Muscle layer of colon (tissue), 2 donors: ENCODE results near the gene UBAC1.
"Not testable (repeated sequence)": the region's sequence is repeated elsewhere in the genome, so short reads cannot be mapped to it uniquely, and the experiment has no call there.

ENCODE experiments used
- H3K27ac ChIP-seq: one replicate; pipeline ENCODE4 v1.7.0; 2013; ENCODE audit warnings: low read depth, mild to moderate bottlenecking, low read length, moderate library complexity
- H3K27me3 ChIP-seq, 2 donors: one replicate each; pipeline ENCODE4 v1.7.0; 2013; ENCODE audit warnings: low read length in 2 of 2, mild to moderate bottlenecking in 2 of 2; ENCODE audit not compliant: insufficient read depth in 2 of 2, control insufficient read depth in 1 of 2
- H3K36me3 ChIP-seq: one replicate; pipeline ENCODE4 v1.7.0; 2013; ENCODE audit warnings: mild to moderate bottlenecking, low read length; ENCODE audit not compliant: insufficient read depth
- H3K4me1 ChIP-seq: one replicate; pipeline ENCODE4 v1.7.0; 2013; ENCODE audit warnings: mild to moderate bottlenecking, low read length; ENCODE audit not compliant: insufficient read depth
- H3K4me3 ChIP-seq, 2 donors: one replicate each; pipeline ENCODE4 v1.7.0; 2013; ENCODE audit warnings: low read length in 2 of 2, low read depth in 1 of 2, mild to moderate bottlenecking in 1 of 2, moderate library complexity in 1 of 2
- H3K9ac ChIP-seq: one replicate; pipeline ENCODE4 v1.7.0; 2013; ENCODE audit warnings: low read length
- H3K9me3 ChIP-seq: one replicate; pipeline ENCODE4 v1.7.0; 2013; ENCODE audit warnings: mild to moderate bottlenecking, low read length
- donor health status: abdominal sarcoma.
- donor health status: Adenocarcinoma of cecum.

Gene UBAC1

DNA sequence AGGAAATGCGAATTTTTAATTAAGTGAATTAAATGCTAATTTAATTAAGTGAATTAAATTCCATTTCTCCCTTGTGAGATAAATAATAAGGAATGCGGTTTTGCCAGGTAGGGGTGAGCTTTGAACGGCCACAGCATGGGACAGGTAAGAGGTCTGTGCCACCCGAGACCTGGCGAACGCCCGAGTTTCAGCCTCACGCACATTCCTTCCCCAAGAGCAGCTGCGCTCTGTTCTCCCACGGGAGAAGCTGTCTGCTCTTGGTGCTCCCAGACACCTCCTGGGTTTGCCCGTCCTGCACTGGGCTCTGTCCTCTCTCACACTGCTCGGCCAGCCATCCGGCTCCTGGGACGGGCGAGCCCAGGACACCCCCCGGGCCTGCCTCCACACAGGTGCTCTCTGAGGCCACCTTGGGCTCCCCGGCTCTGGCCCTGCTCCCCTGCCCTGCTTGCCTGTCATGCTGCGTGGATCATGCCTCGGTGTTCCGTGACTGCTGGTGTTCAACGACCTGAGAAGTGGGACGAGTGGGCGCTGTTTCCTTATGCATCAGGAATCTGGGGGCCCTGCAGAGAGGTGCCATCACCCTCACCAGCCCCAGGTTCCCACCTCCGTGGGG is 40.1 kb downstream of the UBAC1 start:
- Histone ChIP-seq H3K27ac (no peak overlapping the region), H3K36me3 (peaks cover 6% of the 10 kb centered on the region), H3K4me1 (no peaks in the 10 kb centered on the region)

DNA sequence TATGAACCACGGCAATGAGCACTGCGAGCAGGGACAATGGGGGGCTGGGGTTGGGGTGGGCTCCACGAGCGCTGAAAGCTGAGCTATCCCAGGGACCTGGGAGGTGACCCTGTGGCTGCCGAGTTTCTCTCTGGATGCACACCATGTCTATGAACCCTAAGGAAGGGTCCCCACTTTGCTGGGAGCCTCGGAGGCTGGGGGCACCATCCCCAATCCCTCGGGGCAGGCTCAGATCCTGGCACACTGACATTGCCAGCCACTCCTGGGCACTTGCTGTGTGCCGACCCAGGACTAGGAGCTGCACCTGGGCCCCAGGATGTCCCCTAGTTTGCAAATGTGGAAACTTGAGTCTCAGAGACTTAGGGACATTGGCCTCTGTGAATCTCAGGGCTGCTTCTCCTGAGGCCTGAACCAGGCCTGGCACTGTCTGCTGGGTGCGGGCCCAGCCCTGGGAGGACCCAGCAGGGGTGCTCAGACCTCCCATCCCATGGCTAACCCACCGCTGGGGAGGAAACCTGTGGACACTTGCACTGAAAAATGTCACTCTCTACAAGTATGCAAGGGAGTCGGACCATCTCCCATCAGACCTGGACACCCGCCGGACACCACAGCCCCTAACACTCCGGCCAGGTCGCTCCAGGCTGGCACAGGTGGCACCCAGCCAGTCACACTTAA is 40.8 kb downstream of the UBAC1 start:
- H3K4me1 ChIP-seq = no peaks in the 10 kb centered on the region
- no peaks in the 10 kb centered on the region for H3K27me3 ChIP-seq
- H3K4me3 ChIP-seq = no peak overlapping the region
- H3K9me3 ChIP-seq = peaks cover 5% of the 10 kb centered on the region
- no peak overlapping the region for H3K27ac ChIP-seq
- peaks cover 13% of the 10 kb centered on the region for H3K36me3 ChIP-seq
- H3K9ac ChIP-seq = no peak overlapping the region

More for the DNA sequence above, 40.1 kb downstream of the UBAC1 start:
- Histone ChIP-seq H3K9me3 (peaks cover 5% of the 10 kb centered on the region), H3K9ac (no peak overlapping the region), H3K4me3 (no peak overlapping the region), H3K27me3 (no peaks in the 10 kb centered on the region)

DNA sequence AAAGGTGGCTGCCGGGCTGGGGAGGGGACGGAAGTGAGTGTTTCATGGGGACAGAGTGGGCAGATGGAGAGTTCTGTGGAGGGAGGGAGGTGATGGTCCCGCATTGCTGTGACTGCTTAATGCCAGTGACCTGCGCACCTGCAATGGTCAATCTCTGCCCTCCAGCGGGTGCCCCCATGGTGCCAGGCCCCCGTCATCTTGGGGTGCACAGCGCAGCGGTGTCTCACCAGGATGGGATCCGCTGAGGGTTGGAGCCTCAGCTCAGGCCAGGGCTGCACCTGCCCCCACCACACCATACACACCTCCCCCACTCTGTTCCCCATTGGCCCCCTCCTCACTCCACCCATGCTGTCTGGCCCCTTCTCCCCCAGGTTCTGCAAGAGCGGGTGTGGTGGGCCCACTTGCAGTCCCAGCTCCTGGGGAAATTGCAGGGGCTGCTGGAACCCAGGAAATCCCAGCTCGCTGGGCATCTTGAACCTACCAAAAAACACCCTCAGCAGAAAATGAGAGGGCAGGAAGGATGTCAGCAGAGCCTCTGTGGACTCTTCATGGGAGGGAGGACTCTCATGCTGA is 41.8 kb downstream of the UBAC1 start:
- Histone ChIP-seq H3K27ac (no peak overlapping the region), H3K36me3 (peaks cover 23% of the 10 kb centered on the region), H3K27me3 (no peaks in the 10 kb centered on the region), H3K9me3 (peaks cover 10% of the 10 kb centered on the region), H3K9ac (no peak overlapping the region), H3K4me1 (no peaks in the 10 kb centered on the region), H3K4me3 (no peak overlapping the region)

DNA sequence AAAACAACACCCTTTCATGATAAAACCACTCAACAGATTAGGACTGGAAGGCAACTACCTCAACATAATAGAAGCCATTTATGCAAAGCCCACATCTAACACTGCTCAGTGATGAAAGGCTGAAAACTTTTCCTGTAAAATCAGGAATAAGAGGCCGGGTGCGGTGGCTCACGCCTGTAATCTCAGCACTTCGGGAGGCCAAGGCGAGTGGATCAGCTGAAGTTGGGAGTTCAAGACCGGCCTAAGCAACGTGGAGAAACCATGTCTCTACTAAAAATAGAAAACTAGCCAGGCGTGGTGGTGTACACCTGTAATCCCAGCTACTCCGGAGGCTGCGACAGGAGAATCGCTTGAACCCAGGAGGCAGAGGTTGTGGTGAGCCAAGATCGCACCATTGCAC is 44.9 kb downstream of the UBAC1 start:
- Histone ChIP-seq H3K36me3 (peaks cover 37% of the 10 kb centered on the region), H3K4me3 (peak overlapping the region in 1 of 2 donors; percentile 17)

DNA sequence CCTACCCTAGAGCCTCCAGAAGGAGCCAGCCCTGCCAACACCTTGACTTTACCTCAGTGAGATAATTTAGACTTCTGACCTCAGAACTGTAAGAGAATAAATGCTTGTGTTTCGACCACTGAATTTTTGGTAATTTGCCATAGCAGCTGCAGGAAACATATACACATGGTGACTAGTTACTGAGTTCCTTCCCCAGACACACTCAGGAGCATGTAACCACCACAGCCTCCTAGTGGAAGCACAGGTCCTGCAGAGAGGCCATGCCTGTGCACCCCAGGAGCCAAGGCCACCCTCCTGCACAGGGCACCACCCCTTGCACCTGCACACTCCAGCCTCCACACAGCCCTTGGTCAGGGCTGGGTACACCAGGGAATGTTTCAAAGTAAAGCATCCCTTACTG is 46.3 kb downstream of the UBAC1 start:
- H3K36me3 ChIP-seq = peaks cover 45% of the 10 kb centered on the region
- H3K9ac ChIP-seq = no peak overlapping the region
- no peak overlapping the region for H3K4me3 ChIP-seq
- H3K27me3 ChIP-seq = no peaks in the 10 kb centered on the region
- no peaks in the 10 kb centered on the region for H3K4me1 ChIP-seq
- H3K27ac ChIP-seq = no peak overlapping the region
- peaks cover 10% of the 10 kb centered on the region for H3K9me3 ChIP-seq

More for the DNA sequence above, 44.9 kb downstream of the UBAC1 start:
- not testable (repeated sequence) for H3K9me3 ChIP-seq, H3K4me1 ChIP-seq, H3K27me3 ChIP-seq, H3K27ac ChIP-seq, H3K9ac ChIP-seq

DNA sequence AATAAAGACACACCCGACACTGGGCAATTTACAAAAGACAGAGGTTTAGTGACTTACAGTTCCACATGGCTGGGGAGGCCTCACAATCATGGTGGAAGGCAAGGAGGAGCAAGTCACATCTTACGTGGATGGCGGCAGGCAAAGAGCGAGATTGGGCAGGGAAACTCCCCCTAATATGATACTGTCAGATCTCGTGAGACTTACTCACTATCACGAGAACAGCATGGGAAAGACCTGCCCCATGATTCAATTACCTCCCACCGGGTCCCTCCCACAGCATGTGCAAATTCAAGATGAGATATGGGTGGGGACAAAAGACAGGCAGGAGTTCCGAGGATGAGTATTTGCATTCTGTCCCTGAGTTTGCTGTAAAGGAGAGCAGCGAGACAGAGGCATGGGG is 49.9 kb downstream of the UBAC1 start:
- H3K27ac ChIP-seq, H3K27me3 ChIP-seq, H3K9ac ChIP-seq, H3K4me3 ChIP-seq, H3K9me3 ChIP-seq: not testable (repeated sequence)
- H3K4me1 ChIP-seq = peaks cover 14% of the 10 kb centered on the region
- H3K36me3 ChIP-seq = peaks cover 44% of the 10 kb centered on the region

DNA sequence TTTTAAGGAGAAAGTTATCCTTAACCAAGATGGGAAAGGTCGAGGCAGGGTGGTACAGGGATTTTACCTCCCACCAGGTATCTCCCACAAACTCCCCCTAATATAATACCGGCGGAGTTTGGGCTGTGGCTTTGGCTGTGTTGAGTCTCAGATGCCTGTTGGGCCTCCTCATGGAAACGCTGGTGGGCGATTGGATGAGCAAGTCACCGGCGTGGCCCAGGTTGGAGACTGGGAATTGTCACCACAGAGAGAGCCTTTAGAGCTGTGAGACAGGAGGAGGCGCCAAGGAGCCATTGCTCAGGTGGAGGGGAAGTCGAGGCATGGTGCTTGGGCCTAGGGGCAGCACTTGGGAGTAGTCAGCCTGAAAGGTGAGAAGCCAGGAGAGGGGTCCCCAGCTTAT is 50.4 kb downstream of the UBAC1 start:
- peaks cover 5% of the 10 kb centered on the region for H3K9me3 ChIP-seq
- no peak overlapping the region for H3K27ac ChIP-seq
- H3K4me3 ChIP-seq = no peak overlapping the region
- H3K36me3 ChIP-seq = peaks cover 39% of the 10 kb centered on the region
- H3K9ac ChIP-seq = no peak overlapping the region
- no peaks in the 10 kb centered on the region for H3K27me3 ChIP-seq
- H3K4me1 ChIP-seq = peaks cover 19% of the 10 kb centered on the region

DNA sequence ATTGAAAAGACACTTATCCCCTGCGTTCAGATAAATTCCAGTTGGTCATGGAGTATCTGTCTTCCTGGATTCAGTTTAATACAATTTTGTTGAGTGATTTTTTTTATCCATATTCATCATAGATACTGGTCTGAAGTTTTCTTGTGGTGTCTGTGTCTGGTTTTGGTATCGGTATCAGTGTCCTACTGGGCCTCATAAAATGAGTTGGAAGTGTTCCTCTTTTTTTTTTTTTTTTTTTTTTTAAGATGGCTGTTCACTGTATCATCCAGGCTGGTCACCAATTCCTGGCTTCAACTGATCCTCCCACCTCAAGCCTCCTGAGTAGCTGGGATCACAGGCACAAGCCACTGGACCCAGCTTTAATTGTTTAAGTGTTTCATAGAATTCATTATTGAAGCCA is 51.0 kb downstream of the UBAC1 start:
- Histone ChIP-seq H3K4me1 (peaks cover 24% of the 10 kb centered on the region), H3K36me3 (peaks cover 34% of the 10 kb centered on the region), H3K9ac (no peak overlapping the region), H3K9me3 (peaks cover 5% of the 10 kb centered on the region), H3K27ac (no peak overlapping the region), H3K27me3 (no peaks in the 10 kb centered on the region), H3K4me3 (no peak overlapping the region)

DNA sequence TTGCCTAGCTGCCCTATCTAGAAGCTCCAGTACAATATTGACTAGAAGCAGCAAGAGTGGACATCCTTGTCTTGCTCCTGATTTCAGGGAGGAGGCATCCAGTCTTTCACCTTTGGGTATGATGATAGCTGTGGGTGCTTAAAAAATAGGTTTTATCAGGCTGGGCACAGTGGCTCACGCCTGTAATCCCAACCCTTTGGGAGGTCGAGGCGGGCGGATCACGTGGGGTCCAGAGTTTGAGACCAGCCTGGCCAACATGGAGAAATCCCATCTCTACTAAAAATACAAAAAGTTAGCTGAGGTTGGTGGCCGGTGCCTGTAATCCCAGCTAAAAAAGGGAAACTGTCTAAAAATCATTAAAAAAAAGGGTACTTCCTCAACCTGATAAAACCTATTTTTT is 51.8 kb downstream of the UBAC1 start:
- H3K9ac ChIP-seq = no peak overlapping the region
- H3K27me3 ChIP-seq = no peaks in the 10 kb centered on the region
- H3K4me3 ChIP-seq = peak overlapping the region in 1 of 2 donors; percentile 68
- H3K9me3 ChIP-seq = no peaks in the 10 kb centered on the region
- peaks cover 28% of the 10 kb centered on the region for H3K4me1 ChIP-seq
- H3K36me3 ChIP-seq = peaks cover 26% of the 10 kb centered on the region
- no peak overlapping the region for H3K27ac ChIP-seq

DNA sequence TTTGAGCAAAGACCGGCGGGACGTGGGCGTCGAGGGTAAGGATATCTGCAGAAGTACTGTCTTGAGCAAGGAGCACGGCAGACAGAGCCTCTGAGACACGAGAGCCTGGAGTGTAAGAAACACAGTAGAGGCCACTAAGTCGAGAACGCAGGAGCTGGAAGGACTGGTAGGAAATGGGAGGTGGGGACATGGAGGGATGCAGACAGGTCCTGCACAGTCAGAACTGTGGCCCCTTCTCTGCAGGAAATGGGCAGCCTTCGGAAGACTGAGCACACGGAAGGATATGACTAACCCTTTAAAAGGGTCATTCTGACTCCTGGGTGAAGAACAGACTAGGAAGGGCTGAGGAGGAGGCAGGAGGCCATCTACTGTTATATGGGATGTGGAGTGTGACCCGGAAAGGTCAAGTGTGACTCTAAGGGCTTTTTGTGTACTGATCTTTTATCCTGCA is 52.4 kb downstream of the UBAC1 start:
- no peaks in the 10 kb centered on the region for H3K9me3 ChIP-seq
- peaks cover 28% of the 10 kb centered on the region for H3K4me1 ChIP-seq
- no peak overlapping the region for H3K9ac ChIP-seq
- no peaks in the 10 kb centered on the region for H3K27me3 ChIP-seq
- H3K4me3 ChIP-seq = peak overlapping the region; percentile 67 to 68
- H3K36me3 ChIP-seq = peaks cover 24% of the 10 kb centered on the region
- H3K27ac ChIP-seq = no peak overlapping the region

DNA sequence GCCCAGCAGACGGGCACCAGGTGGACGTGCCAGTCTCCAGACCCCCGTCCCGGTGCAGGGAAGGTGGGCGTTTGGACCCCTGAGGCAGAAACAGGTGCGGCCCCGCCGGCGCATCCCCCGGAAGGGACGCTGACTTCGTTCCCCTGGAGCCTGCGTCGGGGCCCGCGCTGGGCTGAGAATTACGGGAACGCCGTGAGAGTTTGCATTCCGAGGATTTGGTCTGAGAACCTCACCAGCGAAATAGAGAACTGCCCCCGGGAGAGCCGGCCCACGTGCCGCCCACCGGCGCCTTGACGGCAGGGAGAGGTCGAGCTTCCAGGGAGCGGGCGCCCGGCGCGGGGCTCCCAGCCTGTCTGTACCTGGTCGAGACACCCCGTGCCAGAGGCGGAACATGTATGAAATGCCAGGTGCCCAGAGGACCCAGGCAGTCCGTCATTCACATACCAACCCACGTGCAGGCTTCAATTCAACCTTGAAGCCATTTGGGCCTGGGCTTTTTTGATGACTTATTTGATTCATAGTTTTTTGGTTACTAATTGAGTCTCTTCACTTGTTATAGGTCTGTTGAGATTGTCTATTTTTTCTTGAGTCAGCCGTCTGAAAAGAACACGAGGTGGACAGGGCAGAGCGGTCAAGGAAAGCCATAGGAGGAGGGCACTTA is 53.0 kb downstream of the UBAC1 start:
- Histone ChIP-seq H3K36me3 (peaks cover 18% of the 10 kb centered on the region), H3K4me3 (peak overlapping the region; percentile 67 to 68), H3K4me1 (peaks cover 28% of the 10 kb centered on the region), H3K9ac (no peak overlapping the region), H3K27me3 (no peaks in the 10 kb centered on the region), H3K27ac (peak overlapping the region; percentile 46), H3K9me3 (no peaks in the 10 kb centered on the region)
